HCT116 (cell line): ENCODE data around the gene BAD. TPM values are rescaled to one million over a fixed set of nuclear protein-coding genes. Genes with fewer than 3 reads are reported as not detected.

Source experiments
- ATAC-seq: fragments of 200-7000 bp; cut with Tn5 transposase; 2 replicates; pipeline ENCODE4 v1.9.1; 2020; ENCODE audit warnings: mild to moderate bottlenecking, moderate library complexity
- BruUV-seq: library from RNA; stranded (reverse); fragments of 400-500 nt; replicated peaks from 2 replicates; lab custom pipeline; 2021; lab: Mats Ljungman, UMichigan
- CTCF ChIA-PET: fragments of 300-600 bp; sonication (Branson Sonifier 250); formaldehyde crosslinking; loops from one replicate; lab custom pipeline; 2021; ENCODE audit warnings: antibody characterized with exemption; lab: Charles Lee
- POLR2A ChIA-PET: fragments of 300-600, 350-600 bp; sonication (Branson Sonifier 250); formaldehyde crosslinking; loops from one replicate; lab custom pipeline; 2021; ENCODE audit warnings: antibody characterized with exemption; lab: Charles Lee
- RAD21 ChIA-PET, 2 experiments: fragments of 300-600 bp; sonication (Branson Sonifier 250); formaldehyde crosslinking; loops; one replicate each; lab custom pipeline; 2023; ENCODE audit warnings: low total read pairs in 2 of 2; ENCODE audit not compliant: uncharacterized antibody in 2 of 2, unreplicated experiment in 2 of 2, low non-redundant PET in 1 of 2; lab: Charles Lee
- DNase-seq: peaks from one replicate; pipeline ENCODE4 v3.0.0-alpha.2; 2010; ENCODE audit warnings: low read depth, low spot score
- H2AFZ ChIP-seq: fragments of 200-600 bp; shearing (Covaris generic), sonication (generic); 2 replicates; pipeline ENCODE4 v1.6.1; 2017; ENCODE audit warnings: low read depth, mixed run types, mixed read lengths, antibody characterized with exemption, low read length; ENCODE audit not compliant: poor library complexity, severe bottlenecking
- H3K27ac ChIP-seq: 2 replicates; pipeline ENCODE4 v1.5.1; 2012; ENCODE audit warnings: low read depth, low read length
- H3K27me3 ChIP-seq: fragments of 200-600 bp; sonication (generic); 2 replicates; pipeline ENCODE4 v1.6.1; 2016; ENCODE audit warnings: mixed run types, low read length, mixed read lengths; ENCODE audit not compliant: insufficient read depth
- H3K36me3 ChIP-seq, 2 experiments: fragments of 200-500 bp in 1 of 2; fragments of 200-600 bp in 1 of 2; sonication (Bioruptor generic) in 1 of 2; sonication (generic) in 1 of 2; 2 replicates each; pipeline versions ENCODE4 v1.5.1 to v1.6.1; 2014 to 2016; ENCODE audit warnings: low read length in 2 of 2, inconsistent platforms in 1 of 2, mixed read lengths in 1 of 2, mixed run types in 1 of 2; ENCODE audit not compliant: insufficient read depth in 2 of 2, control insufficient read depth in 1 of 2
- H3K4me1 ChIP-seq, 2 experiments: fragments of 200-600 bp in 1 of 2; sonication (generic) in 1 of 2; 2 replicates each; pipeline versions ENCODE4 v1.5.1 to v1.6.1; 2012 to 2017; ENCODE audit warnings: low read length in 2 of 2, inconsistent platforms in 1 of 2, mild to moderate bottlenecking in 1 of 2, mixed read lengths in 1 of 2, mixed run types in 1 of 2, moderate library complexity in 1 of 2; ENCODE audit not compliant: insufficient read depth in 2 of 2, control insufficient read depth in 1 of 2
- H3K4me2 ChIP-seq: fragments of 200-600 bp; sonication (generic); 2 replicates; pipeline ENCODE4 v1.6.1; 2017; ENCODE audit warnings: mixed run types, low read length, mixed read lengths
- H3K4me3 ChIP-seq, 2 experiments: fragments of 200-600 bp in 1 of 2; sonication (generic) in 1 of 2; replicated peaks in 1 of 2; 2 replicates each; pipeline ENCODE4 v1.5.1; 2011 to 2016; ENCODE audit warnings: low read length in 2 of 2, control low read depth in 1 of 2, low read depth in 1 of 2, mild to moderate bottlenecking in 1 of 2, mixed read lengths in 1 of 2, mixed run types in 1 of 2
- H3K79me2 ChIP-seq: fragments of 200-600 bp; sonication (generic); 2 replicates; pipeline ENCODE4 v1.6.1; 2017; ENCODE audit warnings: mild to moderate bottlenecking, mixed run types, low read length, moderate library complexity, mixed read lengths; ENCODE audit not compliant: insufficient read depth
- H3K9ac ChIP-seq: fragments of 200-600 bp; sonication (generic); 2 replicates; pipeline ENCODE4 v1.6.1; 2016; ENCODE audit warnings: low read length, mixed read lengths
- H3K9me2 ChIP-seq: fragments of 200-600 bp; sonication (generic), shearing (Covaris generic); 2 replicates; pipeline ENCODE4 v1.6.1; 2017; ENCODE audit warnings: mixed run types, mild to moderate bottlenecking, moderate library complexity; ENCODE audit not compliant: insufficient read depth
- H3K9me3 ChIP-seq, 2 experiments: fragments of 200-500 bp in 1 of 2; fragments of 200-600 bp in 1 of 2; sonication (Bioruptor generic) in 1 of 2; sonication (generic) in 1 of 2; 2 replicates each; pipeline ENCODE4 v1.6.1; 2014 to 2017; ENCODE audit warnings: low read length in 2 of 2, mixed read lengths in 2 of 2, inconsistent platforms in 1 of 2, low read depth in 1 of 2, mild to moderate bottlenecking in 1 of 2, mixed run types in 1 of 2, moderate library complexity in 1 of 2; ENCODE audit not compliant: control insufficient read depth in 1 of 2, insufficient read depth in 1 of 2
- H4K20me1 ChIP-seq: fragments of 200-600 bp; sonication (generic), shearing (Covaris generic); 2 replicates; pipeline ENCODE4 v1.6.1; 2017; ENCODE audit warnings: mixed run types, mild to moderate bottlenecking, moderate library complexity; ENCODE audit not compliant: insufficient read depth
- CEBPB ChIP-seq: IDR thresholded peaks from 2 replicates; pipeline ENCODE4 v1.6.1; 2012; ENCODE audit warnings: low read depth
- ELF1 ChIP-seq: IDR thresholded peaks from 2 replicates; pipeline ENCODE4 v1.6.1; 2012; ENCODE audit warnings: low read depth, borderline replicate concordance
- EZH2 ChIP-seq: fragments of 200-600 bp; sonication (generic); IDR thresholded peaks from 2 replicates; pipeline ENCODE4 v1.6.1; 2017; ENCODE audit warnings: antibody characterized with exemption, mixed run types
- EZH2phosphoT487 ChIP-seq: fragments of 200-600 bp; IDR thresholded peaks from 2 replicates; pipeline ENCODE4 v1.6.1; 2018; ENCODE audit warnings: antibody characterized with exemption, borderline replicate concordance
- POLR2A ChIP-seq: IDR thresholded peaks from 2 replicates; pipeline ENCODE4 v1.7.0; 2011; ENCODE audit warnings: borderline replicate concordance; ENCODE audit not compliant: insufficient read depth, insufficient read length; ENCODE audit errors: extremely low read depth
- REST ChIP-seq: IDR thresholded peaks from 2 replicates; pipeline ENCODE4 v1.6.1; 2012; ENCODE audit warnings: low read depth
- SIN3A ChIP-seq: IDR thresholded peaks from 2 replicates; pipeline ENCODE4 v1.6.1; 2012; ENCODE audit warnings: low read depth
- SP1 ChIP-seq: IDR thresholded peaks from 2 replicates; pipeline ENCODE4 v1.6.1; 2012; ENCODE audit warnings: low read depth
- SRF ChIP-seq: IDR thresholded peaks from 2 replicates; pipeline ENCODE4 v1.6.1; 2012; ENCODE audit warnings: low read depth
- TCF7L2 ChIP-seq: IDR thresholded peaks from 2 replicates; pipeline ENCODE4 v1.7.0; 2011; ENCODE audit warnings: borderline replicate concordance, inconsistent platforms; ENCODE audit not compliant: insufficient read depth, insufficient read length; ENCODE audit errors: extremely low read depth
- ZBTB33 ChIP-seq: IDR thresholded peaks from 2 replicates; pipeline ENCODE4 v1.6.1; 2011; ENCODE audit warnings: mild to moderate bottlenecking, low read length, moderate library complexity; ENCODE audit not compliant: insufficient replicate concordance; ENCODE audit errors: extremely low read depth
- ZFX ChIP-seq: fragments of 450-650 bp; IDR thresholded peaks from 2 replicates; pipeline ENCODE4 v1.6.1; 2017
- ZNF274 ChIP-seq: fragments of 200-500 bp; sonication (Bioruptor generic); IDR thresholded peaks from 2 replicates; pipeline ENCODE4 v1.6.1; 2014; ENCODE audit warnings: mild to moderate bottlenecking, low read depth, low read length, inconsistent platforms
- intact Hi-C: fragments of 100-400 bp; cut with micrococcal nuclease; formaldehyde crosslinking; loops from 2 replicates; pipeline ENCODE4 v1.10.0; 2022
- total RNA-seq: library from RNA; stranded (reverse); gene quantifications from one replicate; pipeline ENCODE4 v1.2.1, GENCODE V29; 2021; ENCODE audit not compliant: unreplicated experiment
- TF ChIP-seq, protein P1 (sequence below): IDR thresholded peaks from 2 replicates; pipeline ENCODE4 v1.6.1; 2012

The BAD gene
- total RNA-seq, 1 experiment from 2014 or later: 51.9 TPM

DNA sequence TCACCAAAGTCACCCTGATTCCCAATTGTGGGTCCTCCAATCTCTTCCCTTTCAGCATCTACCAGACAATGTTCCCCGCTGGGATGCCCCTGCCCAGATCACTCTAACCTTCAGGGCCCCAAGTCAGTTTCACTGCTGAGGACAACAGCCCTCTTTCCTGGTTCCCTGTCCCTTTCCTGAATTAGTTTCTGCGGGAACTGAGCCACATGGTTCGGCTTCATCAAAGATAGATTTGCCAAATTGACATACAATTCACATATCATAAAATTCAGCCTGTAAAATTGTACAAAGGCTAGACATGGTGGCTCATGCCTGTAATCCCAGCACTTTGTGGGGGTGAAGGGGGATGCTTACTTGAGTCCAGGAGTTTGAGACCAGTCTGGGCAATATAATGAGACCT, 43.5 kb upstream of the BAD start:
- no peak for TF ChIP-seq TCF7L2
- RAD21 ChIA-PET: no interaction called here
- Histone ChIP-seq H3K4me3 (no peak overlapping the region), H4K20me1 (no peaks in the 10 kb centered on the region), H3K27me3 (no peaks in the 10 kb centered on the region), H3K9ac (no peak overlapping the region), H3K27ac (no peak overlapping the region), H3K4me2 (no peak overlapping the region), H3K4me1 (peaks cover 16 to 37% of the 10 kb centered on the region in 2 experiments), H2AFZ (no peak overlapping the region), H3K9me2 (no peaks in the 10 kb centered on the region), H3K9me3 (no peaks in the 10 kb centered on the region), H3K79me2 (no peaks in the 10 kb centered on the region), H3K36me3 (no peaks in the 10 kb centered on the region)
- intact Hi-C loops: no loop called here
- no peak for DNase-seq
- CTCF ChIA-PET: interaction anchor here (1.7 kb wide), 1 partner anchor 27 kb away, joined by 6 read pairs; no protein-coding TSS in a partner anchor
- POLR2A ChIA-PET: interaction anchor here (1.9 kb wide), 1 partner anchor 10 kb away, joined by 13 read pairs; the partner anchor contains the start of genes PRDX5 and TRMT112
- ATAC-seq: no peak
- no TSS peak for BruUV-seq

GRCh38 chr11:64327375-64327774, 42.9 kb upstream of the BAD start:
- no peak overlapping the region for H3K4me2 ChIP-seq
- H2AFZ ChIP-seq: no peak overlapping the region
- ChIA-PET RAD21 (no interaction called here), POLR2A (interaction anchor here (1.9 kb wide), 1 partner anchor 10 kb away, joined by 13 read pairs; the partner anchor contains the start of genes PRDX5 and TRMT112), CTCF (interaction anchor here (0.6 to 1.7 kb wide), 2 partner anchors 28 to 54 kb away, joined by 3 to 6 read pairs; no protein-coding TSS in a partner anchor)
- H3K4me1 ChIP-seq: peaks cover 14 to 37% of the 10 kb centered on the region in 2 experiments
- H3K79me2 ChIP-seq: no peaks in the 10 kb centered on the region
- no peaks in the 10 kb centered on the region for H3K27me3 ChIP-seq
- H3K9me2 ChIP-seq: no peaks in the 10 kb centered on the region
- H4K20me1 ChIP-seq: no peaks in the 10 kb centered on the region
- ATAC-seq (no peak), DNase-seq (no peak)
- H3K36me3 ChIP-seq: no peaks in the 10 kb centered on the region
- intact Hi-C loops: no loop called here
- BruUV-seq: no TSS peak
- no peak for TF ChIP-seq ZNF274
- no peak for TF ChIP-seq REST
- TF ChIP-seq ZFX: no peak
- no peak for TF ChIP-seq ZBTB33
- TF ChIP-seq EZH2: no peak
- TF ChIP-seq ELF1: no peak
- no peak for TF ChIP-seq POLR2A
- TF ChIP-seq SIN3A: no peak
- TF ChIP-seq SP1: no peak
- no peak for TF ChIP-seq CEBPB
- TF ChIP-seq, protein P1, sequence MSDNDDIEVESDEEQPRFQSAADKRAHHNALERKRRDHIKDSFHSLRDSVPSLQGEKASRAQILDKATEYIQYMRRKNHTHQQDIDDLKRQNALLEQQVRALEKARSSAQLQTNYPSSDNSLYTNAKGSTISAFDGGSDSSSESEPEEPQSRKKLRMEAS: no peak
- TF ChIP-seq EZH2phosphoT487: no peak
- TF ChIP-seq SRF: no peak
- H3K4me3 ChIP-seq: no peak overlapping the region
- H3K27ac ChIP-seq: no peak overlapping the region
- H3K9me3 ChIP-seq: no peaks in the 10 kb centered on the region
- H3K9ac ChIP-seq: no peak overlapping the region
